GM19468 (cell line): ENCODE data around the gene HS3ST5.
"Not testable (repeated sequence)": the region's sequence is repeated elsewhere in the genome, so short reads cannot be mapped to it uniquely, and the experiment has no call there.

Source experiments
- ATAC-seq: cut with Tn5 transposase; IDR thresholded peaks from one replicate; pipeline ENCODE4 v1.9.1; 2021; ENCODE audit warnings: mild to moderate bottlenecking, moderate library complexity, moderate number of reproducible peaks; ENCODE audit not compliant: unreplicated experiment; ENCODE audit errors: extremely low read depth

The HS3ST5 gene

GRCh38 chr6:114342086-114342825 is 567 bp downstream of the HS3ST5 start:
- ATAC-seq: no peak

- no peak for ATAC-seq
Measured at GRCh38 chr6:114339706-114340105, 3.1 kb downstream of the HS3ST5 start.

- ATAC-seq: no peak
Measured at GRCh38 chr6:114334237-114334636, 8.6 kb downstream of the HS3ST5 start.

- ATAC-seq: no peak
Measured at GRCh38 chr6:114327074-114327473, 15.7 kb downstream of the HS3ST5 start.

DNA sequence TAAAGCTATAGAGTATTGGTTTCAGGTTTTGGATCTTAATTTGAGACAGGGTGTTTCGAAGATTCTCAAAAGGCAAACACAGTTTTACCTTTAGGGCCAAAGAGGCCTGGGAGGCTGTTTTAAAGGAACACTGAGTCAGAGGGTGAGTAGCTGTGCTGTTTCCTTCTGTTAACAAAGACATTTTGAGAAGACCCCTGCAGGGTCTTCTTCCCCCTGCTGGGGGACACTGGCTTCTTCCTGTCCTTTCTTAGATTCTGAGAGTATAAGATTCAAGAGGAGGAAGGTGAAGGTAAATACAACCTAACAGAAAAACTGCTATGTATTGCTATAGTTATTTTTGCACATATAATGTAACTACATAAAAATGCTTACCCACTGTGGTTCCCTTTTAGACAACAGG is 19.0 kb downstream of the HS3ST5 start:
- ATAC-seq: no peak

DNA sequence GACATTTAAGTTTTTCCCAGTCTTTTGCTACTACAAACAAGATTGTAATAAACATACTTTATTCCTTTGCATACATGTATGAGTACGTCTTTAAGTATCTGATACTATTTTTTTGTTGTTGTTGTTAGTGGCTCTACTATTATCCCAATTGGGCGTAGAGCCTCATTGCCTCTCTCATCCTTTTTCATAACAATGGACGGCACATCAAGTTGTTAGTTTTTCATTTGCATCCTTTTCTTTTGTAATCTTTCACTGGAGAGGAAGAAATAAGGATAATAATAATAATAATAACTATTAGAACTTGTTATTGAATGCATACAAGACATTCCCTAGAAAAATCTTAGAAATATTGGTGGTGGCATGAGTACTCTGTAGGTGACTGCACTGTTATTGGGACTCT is 23.1 kb downstream of the HS3ST5 start:
- ATAC-seq: no peak

GRCh38 chr6:114315831-114316595 is 26.8 kb downstream of the HS3ST5 start:
- no peak for ATAC-seq

GRCh38 chr6:114313816-114314215 is 29.0 kb downstream of the HS3ST5 start:
- ATAC-seq: not testable (repeated sequence)

- ATAC-seq: no peak
Measured at GRCh38 chr6:114312931-114313330, 29.9 kb downstream of the HS3ST5 start.

GRCh38 chr6:114310053-114310452 is 32.8 kb downstream of the HS3ST5 start:
- ATAC-seq: no peak

GRCh38 chr6:114304304-114304887 is 38.4 kb downstream of the HS3ST5 start:
- no peak for ATAC-seq

DNA sequence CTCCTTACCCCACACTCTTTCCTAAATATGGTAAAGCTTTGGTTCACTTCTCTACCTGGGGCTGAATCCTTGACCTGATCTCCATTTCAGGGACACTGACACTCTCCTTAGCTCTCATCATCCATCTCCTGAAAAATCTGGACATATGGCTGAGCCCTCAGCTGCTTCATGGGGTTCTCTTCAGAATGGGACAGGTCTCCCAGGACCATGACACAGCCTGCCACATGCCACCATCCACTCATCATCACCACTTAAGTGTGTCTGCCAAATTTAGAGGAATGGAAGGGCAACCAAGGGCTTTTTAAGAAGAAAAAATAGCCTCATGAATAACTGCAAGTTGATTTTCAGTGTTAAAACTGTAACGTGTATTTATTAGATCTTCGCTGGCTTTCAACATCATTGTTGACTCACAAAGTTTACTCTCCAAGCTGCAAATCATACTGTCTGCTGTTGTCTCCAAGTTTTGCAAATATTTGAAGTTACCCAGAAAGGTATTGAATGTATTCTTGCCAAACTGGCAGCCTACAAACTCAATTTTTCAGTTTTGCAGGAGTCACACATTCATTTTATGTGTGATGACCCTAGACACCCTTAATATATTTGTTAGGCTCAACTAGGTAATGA is 41.1 kb downstream of the HS3ST5 start:
- no peak for ATAC-seq

DNA sequence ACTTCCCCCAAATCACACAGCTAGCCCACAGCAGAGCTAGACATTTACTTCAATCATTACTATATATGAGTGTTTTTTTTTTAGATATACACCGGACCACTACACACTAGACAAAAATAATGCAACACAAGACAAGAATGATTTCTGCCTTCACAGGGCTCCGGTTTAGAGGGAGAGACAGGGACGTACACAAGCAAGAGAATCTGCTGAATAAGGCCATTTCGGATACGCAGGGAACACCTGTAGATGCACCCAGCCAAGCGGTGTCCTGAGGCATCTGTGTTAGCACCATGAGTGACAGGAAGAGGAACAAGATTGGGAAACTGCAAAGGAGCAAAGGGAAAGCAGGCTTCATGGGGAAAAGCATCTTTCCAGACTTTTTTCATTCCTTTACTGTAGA is 45.7 kb downstream of the HS3ST5 start:
- no peak for ATAC-seq

DNA sequence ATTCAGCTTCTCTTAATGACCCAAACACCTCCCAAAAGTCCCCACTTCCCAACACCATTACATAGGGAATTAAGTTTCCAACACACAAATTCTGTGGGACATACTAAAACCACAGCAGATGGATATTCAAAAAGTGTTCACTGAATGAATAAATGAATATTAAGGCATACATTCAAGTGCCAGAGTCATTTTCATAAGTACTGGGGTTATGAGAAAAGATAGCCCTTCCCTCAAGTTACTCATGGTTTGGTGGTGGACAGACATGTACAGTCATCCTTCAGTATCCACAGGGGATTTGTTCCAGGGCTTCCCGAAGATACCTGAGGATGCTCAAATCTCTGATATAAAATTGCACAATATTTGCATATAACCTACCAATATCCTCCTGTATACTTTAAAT is 50.4 kb downstream of the HS3ST5 start:
- no peak for ATAC-seq

DNA sequence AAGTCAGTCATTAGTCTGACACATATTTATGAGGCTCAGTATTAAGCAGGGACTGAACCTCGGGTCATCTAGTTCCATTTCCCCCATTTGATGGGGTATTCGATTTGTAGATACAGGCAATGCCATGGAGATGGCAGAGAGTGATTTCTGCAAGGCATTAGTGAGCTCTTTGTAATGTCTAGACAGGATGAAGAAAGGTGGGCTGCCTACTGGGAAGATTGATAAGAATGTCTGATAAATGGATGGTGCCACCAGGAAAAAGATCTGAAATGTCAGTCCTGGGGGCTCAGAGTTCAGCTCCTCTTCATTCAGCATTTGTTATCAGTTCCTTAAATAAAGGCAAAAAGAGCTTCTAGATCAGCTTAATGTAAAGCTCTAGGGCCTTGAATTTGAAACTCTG is 51.4 kb downstream of the HS3ST5 start:
- ATAC-seq: no peak

- ATAC-seq: no peak
Measured at GRCh38 chr6:114290864-114291263, 52.0 kb downstream of the HS3ST5 start.

DNA sequence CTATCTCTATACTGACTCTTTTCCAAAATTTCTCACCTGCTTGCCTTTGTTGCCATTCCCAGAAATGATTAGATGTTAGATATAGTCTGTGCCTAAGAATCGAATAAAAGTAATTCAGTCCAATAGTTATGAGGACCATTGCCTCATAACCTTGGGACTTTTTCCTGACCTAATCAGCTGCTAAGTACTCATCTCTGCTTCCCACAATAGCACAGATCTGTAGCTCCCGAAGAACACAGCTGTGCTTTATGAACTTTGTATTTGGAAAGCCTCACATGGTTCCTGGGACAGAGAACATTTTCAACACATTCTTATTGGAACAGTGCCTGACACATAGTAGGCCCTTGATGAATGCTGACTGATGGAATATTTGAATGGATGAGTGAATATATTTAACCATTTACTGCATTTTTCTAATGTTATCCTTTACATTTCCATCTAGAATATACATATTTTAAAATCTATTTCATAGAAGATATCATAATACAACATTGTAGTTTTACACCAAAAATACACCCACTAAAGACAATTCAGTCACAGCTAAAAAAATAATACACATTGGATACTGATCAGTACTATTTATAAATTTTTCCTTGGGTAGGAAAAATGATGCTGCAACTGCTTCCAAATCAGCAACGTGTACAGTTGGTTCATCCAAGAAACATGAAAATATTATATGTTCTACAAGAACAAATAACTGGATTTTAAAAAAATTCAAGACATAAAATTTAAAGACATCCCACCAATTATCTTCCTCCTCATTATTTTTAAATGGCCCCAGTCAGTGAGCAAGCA is 53.9 kb downstream of the HS3ST5 start:
- no peak for ATAC-seq

GRCh38 chr6:114287461-114287860 is 55.4 kb downstream of the HS3ST5 start:
- ATAC-seq: no peak

DNA sequence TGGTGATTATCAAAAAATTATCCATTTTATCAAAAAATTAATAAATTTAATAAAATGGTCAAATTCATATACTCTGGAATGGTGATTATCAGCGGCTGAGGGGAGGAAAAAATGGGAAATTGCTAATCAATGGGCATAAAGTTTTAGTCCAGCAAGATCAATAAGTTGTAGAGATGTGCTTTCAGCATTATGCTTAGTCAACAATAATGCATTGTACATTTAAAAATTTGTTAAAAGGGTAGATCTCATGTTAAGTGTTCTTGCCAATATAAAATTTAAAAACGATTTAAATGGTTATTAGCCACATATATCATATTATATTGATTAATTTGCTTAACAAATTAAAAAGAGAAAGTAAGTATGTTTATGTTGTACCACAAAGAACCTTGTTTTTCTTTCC is 56.6 kb downstream of the HS3ST5 start:
- no peak for ATAC-seq

- ATAC-seq: no peak
Measured at GRCh38 chr6:114284281-114284680, 58.5 kb downstream of the HS3ST5 start.
